RCC 7860 (cell line): ENCODE results near the gene CEP104.

ENCODE experiments used
- DNase-seq: peaks from one replicate; pipeline ENCODE4 v3.0.0-alpha.2; 2015; ENCODE audit warnings: low spot score
- FAIRE-seq: peaks from 2 replicates; lab custom pipeline; 2012; peaks lifted over from hg19 to GRCh38; lab: Jason Lieb, UNC

Gene CEP104

DNA sequence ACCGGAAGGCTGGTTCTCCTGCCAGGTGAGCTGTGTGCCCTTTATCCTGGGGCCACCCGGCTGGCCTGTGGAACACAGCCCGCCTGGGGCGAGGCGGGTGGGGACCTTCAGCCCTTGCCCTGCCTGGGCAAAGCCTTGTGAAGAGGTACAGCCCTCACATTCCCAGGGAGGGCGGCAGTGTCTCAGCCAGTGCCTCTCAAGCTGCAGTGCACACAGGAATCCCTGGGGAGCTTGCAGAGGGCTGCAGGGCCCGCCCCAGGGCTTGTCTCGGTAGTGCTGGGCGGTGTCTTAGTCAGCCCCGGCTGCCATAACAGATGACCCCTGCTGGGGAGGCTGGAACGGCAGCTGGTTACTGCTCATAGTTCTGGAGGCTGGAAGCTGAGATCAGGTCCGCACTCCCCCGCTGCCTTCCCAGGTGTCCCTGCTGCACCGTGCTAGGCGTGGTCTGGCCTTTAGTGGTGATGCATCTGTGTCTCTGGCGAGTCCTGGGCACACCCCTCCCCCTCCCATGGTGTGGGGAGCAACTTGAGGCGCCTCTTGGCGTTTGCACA, 12.8 kb upstream of the CEP104 start:
- FAIRE-seq (no peak), DNase-seq (no peak)

DNA sequence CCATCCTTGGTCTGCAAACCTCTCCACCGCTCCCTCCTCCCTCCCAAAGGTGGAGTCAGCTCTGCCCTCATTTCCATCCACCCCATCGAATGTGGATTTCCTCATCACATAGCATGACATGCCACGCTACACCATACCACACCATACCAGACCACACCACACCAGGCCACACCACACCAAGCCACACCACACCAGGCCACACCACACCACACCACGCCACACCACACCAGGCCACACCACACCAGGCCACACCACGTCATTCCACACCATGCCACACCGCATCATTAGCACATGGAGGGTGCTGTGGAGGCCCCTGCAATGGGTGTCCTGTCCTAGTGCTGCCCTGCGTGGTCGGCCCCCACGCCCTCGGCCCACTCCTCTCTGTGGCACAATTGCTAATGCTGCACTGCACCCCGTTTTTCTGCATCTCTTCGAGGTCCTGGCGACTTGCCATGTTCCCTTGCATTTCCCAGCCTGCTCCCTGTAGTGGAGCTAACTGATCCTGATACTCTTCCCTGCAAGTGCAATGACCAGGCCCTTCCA, 11.5 kb upstream of the CEP104 start:
- DNase-seq: no peak
- FAIRE-seq: no peak

- FAIRE-seq: no peak
- no peak for DNase-seq
These were observed 8.7 kb upstream of the CEP104 start for GRCh38 chr1:3865606-3866160.

DNA sequence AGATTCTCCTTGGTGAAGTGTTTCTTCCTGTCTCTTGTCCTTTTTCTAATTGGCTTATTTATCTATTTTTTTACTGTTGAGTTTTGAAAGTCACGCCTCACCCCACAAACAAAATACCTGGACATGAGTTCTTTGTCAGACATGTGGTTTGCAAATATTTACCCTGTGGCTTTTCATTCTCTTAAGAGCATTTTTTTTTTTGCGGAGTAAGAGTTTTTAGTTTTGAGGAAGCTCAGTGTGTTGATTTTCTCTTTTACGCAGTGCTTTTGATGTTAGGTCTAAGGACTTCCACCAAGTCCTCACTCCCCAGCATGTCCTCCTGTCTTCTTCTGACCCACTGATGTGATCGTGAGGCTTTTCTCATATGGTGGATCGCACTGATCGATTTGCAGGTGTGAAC, 7.9 kb upstream of the CEP104 start:
- no peak for FAIRE-seq

DNA sequence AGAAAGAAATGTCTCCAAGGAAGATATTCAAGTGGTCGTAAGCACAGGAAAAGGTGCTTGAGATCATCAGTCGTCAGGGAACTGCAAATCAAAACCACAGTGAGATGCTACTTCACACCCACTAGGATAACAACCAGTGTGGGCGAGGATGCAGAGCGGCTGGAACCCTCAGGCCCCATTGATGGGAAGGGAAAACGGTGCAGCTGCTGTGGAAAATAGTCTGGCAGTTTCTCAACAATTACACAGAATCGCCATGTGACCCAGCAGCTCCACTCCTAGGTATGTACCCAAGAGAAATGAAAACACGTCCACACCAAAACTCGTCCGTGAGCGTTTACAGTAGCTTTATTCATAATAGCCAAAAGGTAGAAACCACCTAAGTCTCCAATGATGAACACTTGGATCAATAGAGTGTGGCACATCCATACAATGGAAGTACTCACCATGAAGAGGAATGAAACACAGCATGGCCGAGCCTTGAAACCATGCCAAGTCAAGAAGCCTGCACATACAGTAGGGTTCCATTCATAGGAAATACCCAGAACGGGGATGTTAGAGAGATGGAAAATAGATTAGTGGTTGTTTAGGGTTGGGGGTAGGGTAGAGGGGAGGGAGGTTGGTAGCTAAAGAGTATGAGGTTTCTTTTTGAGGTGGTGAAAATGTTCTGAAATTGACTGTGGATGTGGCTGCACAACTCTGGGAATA, 6.4 kb upstream of the CEP104 start:
- DNase-seq: no peak
- no peak for FAIRE-seq

More for the DNA sequence above, 7.9 kb upstream of the CEP104 start:
- DNase-seq: no peak

- FAIRE-seq (no peak), DNase-seq (no peak)
These were observed 1.4 kb upstream of the CEP104 start for GRCh38 chr1:3858231-3858981.

GRCh38 chr1:3857791-3858129, 749 bp upstream of the CEP104 start:
- DNase-seq (no peak), FAIRE-seq (no peak)

GRCh38 chr1:3852711-3853485, 4.1 kb downstream of the CEP104 start:
- FAIRE-seq: no peak
- DNase-seq: no peak

DNA sequence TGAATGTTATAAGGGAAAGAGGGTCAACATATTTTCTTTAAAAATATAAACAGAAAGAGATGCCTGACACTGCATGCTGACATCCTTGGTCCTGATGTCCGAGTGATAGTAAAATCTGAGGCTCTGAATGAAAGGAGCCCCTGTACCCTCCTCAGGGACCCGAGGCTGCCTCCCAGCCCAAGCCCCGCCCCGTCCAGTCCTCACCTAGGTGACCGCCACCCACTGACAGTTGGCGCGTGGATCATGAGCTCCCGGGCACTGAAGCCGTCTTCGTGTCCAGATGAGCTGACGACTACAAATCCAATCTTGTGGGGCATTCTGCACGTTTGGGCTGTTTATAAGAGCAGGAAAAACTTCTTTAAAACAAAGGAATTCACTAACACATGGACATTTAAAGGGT, 4.9 kb downstream of the CEP104 start:
- FAIRE-seq (no peak), DNase-seq (no peak)

GRCh38 chr1:3851292-3851691, 5.7 kb downstream of the CEP104 start:
- no peak for FAIRE-seq
- no peak for DNase-seq

DNA sequence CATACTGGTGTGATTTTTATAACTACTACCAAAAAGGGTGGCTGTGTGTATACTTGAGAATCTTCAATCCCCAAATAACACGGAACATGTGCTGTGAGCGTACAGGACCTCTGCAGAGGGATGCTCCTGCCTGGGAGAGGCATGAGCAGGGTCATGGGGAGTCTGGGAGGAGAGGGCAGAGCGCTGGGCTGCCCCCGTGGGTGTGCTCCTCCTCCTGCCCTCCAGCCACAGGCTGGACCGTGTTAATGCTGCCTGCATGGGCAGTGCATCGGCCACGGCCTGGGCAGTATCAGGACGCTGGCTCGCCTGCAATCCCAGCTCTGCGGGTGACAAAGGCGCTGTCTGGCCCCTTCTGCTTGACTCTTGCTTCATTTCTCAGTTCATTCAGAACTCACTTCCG, 6.2 kb downstream of the CEP104 start:
- FAIRE-seq (no peak), DNase-seq (no peak)

DNA sequence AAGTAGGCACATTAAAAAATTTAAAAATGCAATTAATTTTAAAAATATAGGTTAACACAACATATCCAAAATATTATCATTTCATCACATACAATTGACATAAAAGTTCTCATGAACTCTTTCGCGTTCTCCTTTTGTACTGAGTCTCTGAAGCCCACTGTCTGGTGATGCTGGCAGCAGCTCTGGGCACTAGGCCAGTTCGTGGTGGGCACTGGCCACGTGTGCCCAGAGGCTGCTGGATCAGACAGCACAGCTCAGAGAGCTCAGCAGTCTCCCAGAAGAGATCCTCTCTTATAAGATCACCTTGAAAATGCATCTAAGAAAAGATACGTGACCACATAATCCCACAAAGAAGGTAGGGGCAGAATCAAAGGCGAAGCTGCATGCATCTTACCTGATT, 9.9 kb downstream of the CEP104 start:
- DNase-seq (no peak), FAIRE-seq (no peak)

DNA sequence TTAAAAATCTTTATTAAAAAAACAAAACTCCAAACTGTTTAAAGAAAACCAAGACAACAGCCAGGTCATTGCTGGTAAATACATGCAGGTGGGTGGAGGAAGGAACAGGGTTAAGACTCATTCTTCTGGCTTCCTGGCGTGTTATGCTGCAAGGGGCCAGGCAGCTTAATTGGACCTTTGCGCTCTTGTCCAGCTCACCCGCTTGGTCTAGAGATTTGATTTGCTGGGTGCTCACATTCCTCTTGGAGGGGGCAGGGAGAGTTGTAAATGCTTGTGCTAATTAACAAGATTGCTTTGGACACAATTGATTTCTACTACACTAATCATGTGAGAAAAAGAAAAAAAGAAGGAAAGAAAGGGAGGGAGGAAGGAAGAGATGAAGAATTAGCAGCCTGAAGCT, 10.5 kb downstream of the CEP104 start:
- FAIRE-seq (no peak), DNase-seq (no peak)

- DNase-seq (no peak), FAIRE-seq (no peak)
These were observed 14.1 kb downstream of the CEP104 start for GRCh38 chr1:3842912-3843311.

- DNase-seq: no peak
- no peak for FAIRE-seq
These were observed 15.5 kb downstream of the CEP104 start for GRCh38 chr1:3841491-3841890.

- FAIRE-seq (no peak), DNase-seq (no peak)
These were observed 18.2 kb downstream of the CEP104 start for GRCh38 chr1:3838788-3839187.

GRCh38 chr1:3837685-3838084, 19.3 kb downstream of the CEP104 start:
- DNase-seq (no peak), FAIRE-seq (no peak)

DNA sequence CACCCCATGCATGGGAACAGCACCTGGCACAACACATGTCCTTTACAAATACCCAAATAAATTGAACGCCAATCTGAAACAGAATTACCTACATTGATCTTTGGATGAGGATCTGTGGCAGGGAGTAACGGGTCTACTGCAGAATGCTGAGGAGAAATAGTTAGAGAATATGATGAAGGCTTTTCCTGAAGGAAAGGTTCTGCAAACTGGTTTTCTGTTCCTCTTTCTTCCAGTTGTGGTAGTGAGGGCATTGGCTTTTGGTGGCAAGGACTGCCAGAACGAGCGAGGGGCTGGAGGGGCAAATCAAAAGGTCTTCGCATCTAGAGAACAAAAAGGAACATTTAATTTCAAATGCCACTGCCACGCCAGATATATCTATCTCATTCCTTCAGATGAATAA, 19.8 kb downstream of the CEP104 start:
- DNase-seq (no peak), FAIRE-seq (no peak)

- no peak for FAIRE-seq
- DNase-seq: no peak
These were observed 20.6 kb downstream of the CEP104 start for GRCh38 chr1:3836421-3836820.

- DNase-seq: no peak
- no peak for FAIRE-seq
These were observed 22.3 kb downstream of the CEP104 start for GRCh38 chr1:3834701-3835100.

- DNase-seq (no peak), FAIRE-seq (no peak)
These were observed 25.3 kb downstream of the CEP104 start for GRCh38 chr1:3831689-3832088.
